ENCODE data around the gene MADD. TPM values are rescaled to one million over a fixed set of nuclear protein-coding genes. Genes with fewer than 3 reads are reported as not detected.

The MADD gene
- total and polyA plus RNA-seq, 10 of the 15 experiments (the other 5 are each of a cell fraction or from before 2014, with no cell fraction given), result 0.47 to 35.4 (median 17.6) TPM

DNA sequence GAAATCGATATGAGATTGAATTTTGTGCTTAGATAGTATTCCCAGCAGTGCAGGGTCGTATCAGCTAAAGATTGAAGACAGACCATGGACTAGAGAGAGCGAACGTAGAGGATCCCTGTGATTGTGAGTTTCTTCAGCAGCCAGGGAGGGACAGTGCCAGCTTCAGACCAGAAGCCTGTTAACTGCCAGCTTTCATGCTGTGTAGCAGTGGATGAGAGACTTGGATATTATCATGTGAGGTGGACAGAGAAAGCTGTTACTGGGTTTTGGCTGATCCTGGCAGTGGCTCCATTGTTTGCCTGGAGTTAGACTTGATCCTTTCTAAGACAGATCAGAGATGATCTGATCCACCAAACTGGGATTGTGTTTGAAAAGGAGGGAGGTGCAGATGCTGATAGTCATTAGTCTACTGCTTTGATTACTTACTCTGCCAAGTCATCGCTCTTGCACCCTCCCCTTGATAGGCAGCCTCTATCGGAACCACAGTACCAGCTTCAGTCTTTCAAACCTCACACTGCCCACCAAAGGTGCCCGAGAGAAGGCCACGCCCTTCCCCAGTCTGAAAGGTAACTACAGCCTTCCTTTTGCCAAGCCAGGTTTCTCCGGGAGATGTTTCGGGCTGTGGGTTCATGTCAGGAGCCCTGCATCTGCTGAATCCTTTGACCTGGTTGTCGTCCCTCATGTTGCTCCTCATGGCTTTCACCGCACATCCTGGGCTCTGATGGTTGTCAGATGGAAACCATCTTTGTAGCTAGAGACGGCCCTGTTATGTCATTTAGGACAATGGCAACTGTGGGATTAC, 16.2 kb downstream of the MADD start:
- ChIA-PET POLR2A (interaction anchor here (1.2 kb wide), 1 partner anchor 10 kb away, joined by 3 read pairs; no protein-coding TSS in a partner anchor), SMC1A (ENCODE audit: uncharacterized antibody, unreplicated experiment) (interaction anchor here (0.7 kb wide), 1 partner anchor 13 kb away, joined by 4 read pairs; no protein-coding TSS in a partner anchor)
- intact Hi-C loops (cut with micrococcal nuclease; ENCODE audit: unreplicated experiment), result no loop called here
- TF ChIP-seq TCF7 (IDR thresholded peaks at IDR 0.05; ENCODE audit: borderline replicate concordance), result no peak
- no peak for TF ChIP-seq KAT2A (conservative IDR thresholded peaks at IDR 0.05; ENCODE audit: control insufficient read depth, low read depth, low read length)
- TF ChIP-seq BACH1 (IDR thresholded peaks at IDR 0.05; ENCODE audit: borderline replicate concordance), result no peak
- TF ChIP-seq, protein P1, sequence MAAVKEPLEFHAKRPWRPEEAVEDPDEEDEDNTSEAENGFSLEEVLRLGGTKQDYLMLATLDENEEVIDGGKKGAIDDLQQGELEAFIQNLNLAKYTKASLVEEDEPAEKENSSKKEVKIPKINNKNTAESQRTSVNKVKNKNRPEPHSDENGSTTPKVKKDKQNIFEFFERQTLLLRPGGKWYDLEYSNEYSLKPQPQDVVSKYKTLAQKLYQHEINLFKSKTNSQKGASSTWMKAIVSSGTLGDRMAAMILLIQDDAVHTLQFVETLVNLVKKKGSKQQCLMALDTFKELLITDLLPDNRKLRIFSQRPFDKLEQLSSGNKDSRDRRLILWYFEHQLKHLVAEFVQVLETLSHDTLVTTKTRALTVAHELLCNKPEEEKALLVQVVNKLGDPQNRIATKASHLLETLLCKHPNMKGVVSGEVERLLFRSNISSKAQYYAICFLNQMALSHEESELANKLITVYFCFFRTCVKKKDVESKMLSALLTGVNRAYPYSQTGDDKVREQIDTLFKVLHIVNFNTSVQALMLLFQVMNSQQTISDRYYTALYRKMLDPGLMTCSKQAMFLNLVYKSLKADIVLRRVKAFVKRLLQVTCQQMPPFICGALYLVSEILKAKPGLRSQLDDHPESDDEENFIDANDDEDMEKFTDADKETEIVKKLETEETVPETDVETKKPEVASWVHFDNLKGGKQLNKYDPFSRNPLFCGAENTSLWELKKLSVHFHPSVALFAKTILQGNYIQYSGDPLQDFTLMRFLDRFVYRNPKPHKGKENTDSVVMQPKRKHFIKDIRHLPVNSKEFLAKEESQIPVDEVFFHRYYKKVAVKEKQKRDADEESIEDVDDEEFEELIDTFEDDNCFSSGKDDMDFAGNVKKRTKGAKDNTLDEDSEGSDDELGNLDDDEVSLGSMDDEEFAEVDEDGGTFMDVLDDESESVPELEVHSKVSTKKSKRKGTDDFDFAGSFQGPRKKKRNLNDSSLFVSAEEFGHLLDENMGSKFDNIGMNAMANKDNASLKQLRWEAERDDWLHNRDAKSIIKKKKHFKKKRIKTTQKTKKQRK (IDR thresholded peaks at IDR 0.05; ENCODE audit: low read depth, low read length), result no peak
- no peak for TF ChIP-seq RB1 (IDR thresholded peaks at IDR 0.05; ENCODE audit: borderline replicate concordance)
- TF ChIP-seq JUND (IDR thresholded peaks at IDR 0.05; ENCODE audit: low read depth, low read length), result no peak
- no peak for TF ChIP-seq HDAC2 (IDR thresholded peaks at IDR 0.05)
- TF ChIP-seq ZNF207 (IDR thresholded peaks at IDR 0.05; ENCODE audit: borderline replicate concordance), result no peak
- no peak for TF ChIP-seq CBFB (IDR thresholded peaks at IDR 0.05; ENCODE audit: low read depth)
- no peak for TF ChIP-seq STAT1 (conservative IDR thresholded peaks at IDR 0.05)
- no peak for TF ChIP-seq POU2F2 (IDR thresholded peaks at IDR 0.05; ENCODE audit: borderline replicate concordance, low read depth, low read length)
- TF ChIP-seq EGR1 (IDR thresholded peaks at IDR 0.05; ENCODE audit: borderline replicate concordance in 1 of 2, low read depth in 2 of 2, low read length in 2 of 2), result no peak
- TF ChIP-seq, protein P2, sequence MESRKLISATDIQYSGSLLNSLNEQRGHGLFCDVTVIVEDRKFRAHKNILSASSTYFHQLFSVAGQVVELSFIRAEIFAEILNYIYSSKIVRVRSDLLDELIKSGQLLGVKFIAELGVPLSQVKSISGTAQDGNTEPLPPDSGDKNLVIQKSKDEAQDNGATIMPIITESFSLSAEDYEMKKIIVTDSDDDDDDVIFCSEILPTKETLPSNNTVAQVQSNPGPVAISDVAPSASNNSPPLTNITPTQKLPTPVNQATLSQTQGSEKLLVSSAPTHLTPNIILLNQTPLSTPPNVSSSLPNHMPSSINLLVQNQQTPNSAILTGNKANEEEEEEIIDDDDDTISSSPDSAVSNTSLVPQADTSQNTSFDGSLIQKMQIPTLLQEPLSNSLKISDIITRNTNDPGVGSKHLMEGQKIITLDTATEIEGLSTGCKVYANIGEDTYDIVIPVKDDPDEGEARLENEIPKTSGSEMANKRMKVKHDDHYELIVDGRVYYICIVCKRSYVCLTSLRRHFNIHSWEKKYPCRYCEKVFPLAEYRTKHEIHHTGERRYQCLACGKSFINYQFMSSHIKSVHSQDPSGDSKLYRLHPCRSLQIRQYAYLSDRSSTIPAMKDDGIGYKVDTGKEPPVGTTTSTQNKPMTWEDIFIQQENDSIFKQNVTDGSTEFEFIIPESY (IDR thresholded peaks at IDR 0.05), result no peak
- TF ChIP-seq, protein P3, sequence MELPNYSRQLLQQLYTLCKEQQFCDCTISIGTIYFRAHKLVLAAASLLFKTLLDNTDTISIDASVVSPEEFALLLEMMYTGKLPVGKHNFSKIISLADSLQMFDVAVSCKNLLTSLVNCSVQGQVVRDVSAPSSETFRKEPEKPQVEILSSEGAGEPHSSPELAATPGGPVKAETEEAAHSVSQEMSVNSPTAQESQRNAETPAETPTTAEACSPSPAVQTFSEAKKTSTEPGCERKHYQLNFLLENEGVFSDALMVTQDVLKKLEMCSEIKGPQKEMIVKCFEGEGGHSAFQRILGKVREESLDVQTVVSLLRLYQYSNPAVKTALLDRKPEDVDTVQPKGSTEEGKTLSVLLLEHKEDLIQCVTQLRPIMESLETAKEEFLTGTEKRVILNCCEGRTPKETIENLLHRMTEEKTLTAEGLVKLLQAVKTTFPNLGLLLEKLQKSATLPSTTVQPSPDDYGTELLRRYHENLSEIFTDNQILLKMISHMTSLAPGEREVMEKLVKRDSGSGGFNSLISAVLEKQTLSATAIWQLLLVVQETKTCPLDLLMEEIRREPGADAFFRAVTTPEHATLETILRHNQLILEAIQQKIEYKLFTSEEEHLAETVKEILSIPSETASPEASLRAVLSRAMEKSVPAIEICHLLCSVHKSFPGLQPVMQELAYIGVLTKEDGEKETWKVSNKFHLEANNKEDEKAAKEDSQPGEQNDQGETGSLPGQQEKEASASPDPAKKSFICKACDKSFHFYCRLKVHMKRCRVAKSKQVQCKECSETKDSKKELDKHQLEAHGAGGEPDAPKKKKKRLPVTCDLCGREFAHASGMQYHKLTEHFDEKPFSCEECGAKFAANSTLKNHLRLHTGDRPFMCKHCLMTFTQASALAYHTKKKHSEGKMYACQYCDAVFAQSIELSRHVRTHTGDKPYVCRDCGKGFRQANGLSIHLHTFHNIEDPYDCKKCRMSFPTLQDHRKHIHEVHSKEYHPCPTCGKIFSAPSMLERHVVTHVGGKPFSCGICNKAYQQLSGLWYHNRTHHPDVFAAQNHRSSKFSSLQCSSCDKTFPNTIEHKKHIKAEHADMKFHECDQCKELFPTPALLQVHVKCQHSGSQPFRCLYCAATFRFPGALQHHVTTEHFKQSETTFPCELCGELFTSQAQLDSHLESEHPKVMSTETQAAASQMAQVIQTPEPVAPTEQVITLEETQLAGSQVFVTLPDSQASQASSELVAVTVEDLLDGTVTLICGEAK (IDR thresholded peaks at IDR 0.05; ENCODE audit: borderline replicate concordance), result no peak

More for the DNA sequence above, 16.2 kb downstream of the MADD start:
- CTCF ChIA-PET, result interaction anchor here (0.6 to 1.3 kb wide), 2 partner anchors 13 to 284 kb away, joined by 3 read pairs; no protein-coding TSS in a partner anchor
- no peak overlapping the region for H3K9ac ChIP-seq (ENCODE audit: control insufficient read depth, insufficient read depth, low read length)
- no peaks in the 10 kb centered on the region for H3K9me3 ChIP-seq (replicated peaks; ENCODE audit: control insufficient read depth, insufficient read depth, low read length)
- no peak overlapping the region for H3K4me3 ChIP-seq
- DNase-seq (ENCODE audit: low read depth, low spot score) (no peak), ATAC-seq (no peak), FAIRE-seq (no peak)
- no TSS peak for BruUV-seq (replicated peaks)
- H3K27me3 ChIP-seq (replicated peaks in 1 of 2; ENCODE audit: control insufficient read depth in 2 of 2, insufficient read depth in 2 of 2, low read length in 1 of 2), result no peaks in the 10 kb centered on the region
- H3K4me2 ChIP-seq (ENCODE audit: control insufficient read depth, insufficient read depth), result no peak overlapping the region
- no peaks in the 10 kb centered on the region for H3K79me2 ChIP-seq (ENCODE audit: control insufficient read depth, insufficient read depth, low read length)
- H4K20me1 ChIP-seq (ENCODE audit: control insufficient read depth, insufficient read depth), result no peaks in the 10 kb centered on the region
- no peak overlapping the region for H2AFZ ChIP-seq (ENCODE audit: control insufficient read depth, low read depth, low read length)
- WGBS (ENCODE audit: insufficient coverage, insufficient replicate concordance, low lambda C conversion rate, missing lambda C conversion rate), result 97% methylated on average over 13 of the region's 13 CpGs
- RAD21 ChIA-PET (ENCODE audit: unreplicated experiment), result no interaction called here
- peaks cover 43 to 50% of the 10 kb centered on the region in 2 experiments for H3K36me3 ChIP-seq (ENCODE audit: control insufficient read depth in 2 of 2, insufficient read depth in 2 of 2, low read length in 1 of 2)
- H3K4me1 ChIP-seq (ENCODE audit: control insufficient read depth, insufficient read depth, low read length), result no peaks in the 10 kb centered on the region
- in situ Hi-C loops (cut with MboI), result no loop called here
- no peak overlapping the region for H3K27ac ChIP-seq (ENCODE audit: control insufficient read depth, insufficient read depth)

Data from GM12878 (cell line).